A673 (cell line): ENCODE results near the gene TMEM233. TPM values are rescaled to one million over a fixed set of nuclear protein-coding genes. Genes with fewer than 3 reads are reported as not detected.

Source experiments
- BruUV-seq: library from RNA; stranded (reverse); fragments of 400-500 nt; replicated peaks from 2 replicates; lab custom pipeline; 2021; lab: Mats Ljungman, UMichigan
- CTCF ChIA-PET: fragments of 300-600 bp; sonication (Branson Sonifier 250); formaldehyde crosslinking; loops from one replicate; lab custom pipeline; 2022; ENCODE audit warnings: antibody characterized with exemption; lab: Charles Lee
- POLR2A ChIA-PET: fragments of 300-600 bp; sonication (Branson Sonifier 250); formaldehyde crosslinking; loops from one replicate; lab custom pipeline; 2022; ENCODE audit warnings: antibody characterized with exemption; ENCODE audit not compliant: low non-redundant PET; lab: Charles Lee
- DNase-seq: peaks from one replicate; pipeline ENCODE4 v3.0.0-alpha.2; 2015; ENCODE audit warnings: low spot score
- H3K27ac ChIP-seq: fragments of 200-600 bp; sonication (generic); 2 replicates; pipeline ENCODE4 v1.5.1; 2016; ENCODE audit warnings: mixed run types, low read depth, mild to moderate bottlenecking, mixed read lengths, antibody characterized with exemption, low read length; ENCODE audit not compliant: poor library complexity, severe bottlenecking
- H3K27me3 ChIP-seq: fragments of 200-600 bp; sonication (generic); replicated peaks from 2 replicates; pipeline ENCODE4 v1.6.1; 2017; ENCODE audit warnings: mixed run types, low read depth, mild to moderate bottlenecking, mixed read lengths, antibody characterized with exemption, low read length; ENCODE audit not compliant: insufficient read depth, poor library complexity
- H3K36me3 ChIP-seq: fragments of 200-600 bp; sonication (generic); 2 replicates; pipeline ENCODE4 v1.6.1; 2016; ENCODE audit warnings: mixed run types, mild to moderate bottlenecking, mixed read lengths, antibody characterized with exemption, low read length; ENCODE audit not compliant: insufficient read depth, poor library complexity, severe bottlenecking
- H3K4me1 ChIP-seq: fragments of 200-600 bp; sonication (generic); 2 replicates; pipeline ENCODE4 v1.6.1; 2017; ENCODE audit warnings: mixed run types, mild to moderate bottlenecking, mixed read lengths, antibody characterized with exemption, low read length; ENCODE audit not compliant: insufficient read depth, poor library complexity, severe bottlenecking
- H3K4me3 ChIP-seq: fragments of 200-600 bp; sonication (generic); 2 replicates; pipeline ENCODE4 v1.5.1; 2016; ENCODE audit warnings: low read depth, mixed run types, mild to moderate bottlenecking, mixed read lengths, low read length; ENCODE audit not compliant: poor library complexity, severe bottlenecking
- H3K9me3 ChIP-seq: fragments of 200-600 bp; sonication (generic); 2 replicates; pipeline ENCODE4 v1.6.1; 2016; ENCODE audit warnings: mixed run types, low read depth, mild to moderate bottlenecking, mixed read lengths, antibody characterized with exemption, low read length; ENCODE audit not compliant: poor library complexity, severe bottlenecking
- CTCF ChIP-seq: fragments of 300-800, 200-600 bp; sonication (generic); conservative IDR thresholded peaks from 2 replicates; pipeline ENCODE4 v1.5.1; 2017; ENCODE audit warnings: low read depth, mild to moderate bottlenecking, antibody characterized with exemption, low read length, moderate library complexity, mixed read lengths
- EZH2 ChIP-seq: fragments of 200-600 bp; sonication (generic); IDR thresholded peaks from 2 replicates; pipeline ENCODE4 v1.6.1; 2017; ENCODE audit warnings: borderline replicate concordance, low read depth, mild to moderate bottlenecking, mixed read lengths, antibody characterized with exemption, low read length; ENCODE audit not compliant: poor library complexity, severe bottlenecking
- intact Hi-C: fragments of 100-400 bp; cut with micrococcal nuclease; formaldehyde crosslinking; loops from one replicate; pipeline ENCODE4 v1.10.0; 2022; ENCODE audit not compliant: unreplicated experiment
- total RNA-seq: library from RNA; stranded (reverse); gene quantifications from 2 replicates; pipeline ENCODE4 v1.2.3, GENCODE V29; 2021

Gene TMEM233
- total RNA-seq, 1 experiment from 2014 or later, result 10.7 TPM

GRCh38 chr12:119547001-119547400, 46.6 kb upstream of the TMEM233 start:
- no peaks in the 10 kb centered on the region for H3K27me3 ChIP-seq
- CTCF ChIA-PET, result no interaction called here
- intact Hi-C loops, result loop anchor here (10.0 kb wide), 2 partner anchors 432 to 832 kb away; no protein-coding TSS in a partner anchor
- no peaks in the 10 kb centered on the region for H3K36me3 ChIP-seq
- no peaks in the 10 kb centered on the region for H3K4me1 ChIP-seq
- POLR2A ChIA-PET, result no interaction called here
- no peak for TF ChIP-seq EZH2
- TF ChIP-seq CTCF, result no peak
- no peak for DNase-seq
- H3K4me3 ChIP-seq, result no peak overlapping the region
- no TSS peak for BruUV-seq
- no peak overlapping the region for H3K27ac ChIP-seq
- no peaks in the 10 kb centered on the region for H3K9me3 ChIP-seq

- no TSS peak for BruUV-seq
Measured at GRCh38 chr12:119556854-119557253, 36.7 kb upstream of the TMEM233 start.

GRCh38 chr12:119565404-119565803, 28.2 kb upstream of the TMEM233 start:
- TF ChIP-seq EZH2, result no peak
- no peak for TF ChIP-seq CTCF
- intact Hi-C loops, result no loop called here
- DNase-seq, result no peak
- Histone ChIP-seq H3K27ac (no peak overlapping the region), H3K4me3 (no peak overlapping the region), H3K36me3 (no peaks in the 10 kb centered on the region), H3K4me1 (no peaks in the 10 kb centered on the region), H3K9me3 (no peaks in the 10 kb centered on the region), H3K27me3 (no peaks in the 10 kb centered on the region)
- ChIA-PET CTCF (no interaction called here), POLR2A (interaction anchor here (0.6 kb wide), 1 partner anchor 411 kb away, joined by 3 read pairs; no protein-coding TSS in a partner anchor)
- no TSS peak for BruUV-seq

More at GRCh38 chr12:119556854-119557253, 36.7 kb upstream of the TMEM233 start:
- no peak for DNase-seq
- H3K27ac ChIP-seq, result no peak overlapping the region
- no peaks in the 10 kb centered on the region for H3K9me3 ChIP-seq
- no peak for TF ChIP-seq CTCF
- TF ChIP-seq EZH2, result no peak
- intact Hi-C loops, result no loop called here
- H3K36me3 ChIP-seq, result no peaks in the 10 kb centered on the region
- H3K27me3 ChIP-seq, result no peaks in the 10 kb centered on the region
- H3K4me1 ChIP-seq, result no peaks in the 10 kb centered on the region
- ChIA-PET CTCF (no interaction called here), POLR2A (no interaction called here)
- no peak overlapping the region for H3K4me3 ChIP-seq
